Glomerular endothelial cell (primary cell): ENCODE measurements around the gene PTGR1. TPM values are rescaled to one million over a fixed set of nuclear protein-coding genes. Genes with fewer than 3 reads are reported as not detected.
"Not testable (repeated sequence)": the region's sequence is repeated elsewhere in the genome, so short reads cannot be mapped to it uniquely, and the experiment has no call there.

Source experiments
- DNase-seq: peaks from one replicate; pipeline ENCODE4 v3.0.0-alpha.2; 2011; ENCODE audit warnings: low read depth, low spot score; ENCODE audit errors: extremely low read depth
- total RNA-seq: library from RNA; depleted of rRNA; stranded (reverse); fragments of >200 nt; gene quantifications from 2 replicates; pipeline ENCODE4 v1.2.3, GENCODE V29; 2015

PTGR1 gene
- total RNA-seq = 58.5 and 89.2 TPM in 2 replicates

DNA sequence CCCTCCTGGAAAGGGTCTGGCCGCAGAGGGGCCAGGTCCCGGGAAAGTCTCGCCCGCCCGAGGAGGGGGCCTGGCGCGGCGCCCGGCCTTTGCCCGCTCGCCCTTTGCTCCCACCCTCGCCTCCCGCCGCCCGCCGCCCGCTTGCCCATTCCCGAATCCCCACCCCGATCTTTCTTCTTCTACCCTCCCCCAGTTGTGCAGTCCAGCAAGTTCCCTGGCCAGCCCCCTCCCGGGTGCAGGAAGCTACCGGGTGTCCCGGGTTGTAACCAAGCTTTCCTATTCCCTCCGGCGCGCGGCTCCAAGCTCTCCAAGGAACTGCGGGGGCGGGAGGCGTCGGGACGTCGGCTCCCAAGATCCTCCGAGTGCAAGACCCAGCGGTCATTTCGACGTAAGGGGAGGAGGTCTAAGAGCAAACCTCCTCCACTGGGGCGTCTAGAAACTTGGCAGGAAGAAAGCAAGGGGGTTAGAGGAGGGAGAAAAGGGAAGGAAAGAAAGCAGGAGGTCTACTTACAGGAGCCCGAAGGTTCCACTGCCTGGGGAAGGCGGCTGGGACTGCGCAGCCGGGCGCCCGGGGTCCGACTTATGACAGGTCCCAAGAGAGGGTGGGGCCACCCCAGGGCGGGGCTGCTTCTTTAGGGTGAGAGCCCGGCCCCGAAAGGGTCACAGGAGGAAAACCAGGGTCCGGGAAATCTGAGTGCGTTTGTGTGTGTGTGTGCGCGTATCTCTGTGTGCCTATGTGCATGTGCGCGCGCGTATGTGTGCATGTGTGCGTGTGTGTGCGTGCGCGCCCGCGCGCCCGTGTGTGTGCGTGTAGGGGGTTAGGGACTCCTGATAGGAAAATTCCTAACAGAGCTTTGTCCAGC, at the start of gene PTGR1:
TSS of gene PTGR1 (minus strand) at position 556 of the 863 bp plus-strand sequence. CDS start 2,225 bp downstream, outside the sequence.
- DNase-seq = no peak

DNA sequence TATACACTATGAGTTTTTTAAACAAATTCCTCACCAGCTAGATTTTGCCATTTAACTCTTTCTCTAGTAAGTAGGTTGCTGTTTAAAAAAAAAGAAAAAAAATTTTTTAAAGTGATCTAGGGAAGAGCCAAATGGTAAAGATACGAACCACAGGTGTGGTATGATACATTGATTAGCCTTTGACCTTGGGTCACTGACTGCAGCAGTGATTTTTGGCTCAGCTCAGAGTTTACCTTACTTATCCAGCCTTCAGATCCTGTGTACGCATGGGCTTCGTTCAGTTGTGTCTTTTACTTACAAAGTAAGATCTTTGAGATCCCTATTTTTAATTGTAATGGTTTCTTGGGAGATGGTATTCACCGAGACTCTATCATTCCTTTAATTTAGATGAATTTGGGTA, 49.6 kb upstream of the PTGR1 start:
- DNase-seq = no peak

DNA sequence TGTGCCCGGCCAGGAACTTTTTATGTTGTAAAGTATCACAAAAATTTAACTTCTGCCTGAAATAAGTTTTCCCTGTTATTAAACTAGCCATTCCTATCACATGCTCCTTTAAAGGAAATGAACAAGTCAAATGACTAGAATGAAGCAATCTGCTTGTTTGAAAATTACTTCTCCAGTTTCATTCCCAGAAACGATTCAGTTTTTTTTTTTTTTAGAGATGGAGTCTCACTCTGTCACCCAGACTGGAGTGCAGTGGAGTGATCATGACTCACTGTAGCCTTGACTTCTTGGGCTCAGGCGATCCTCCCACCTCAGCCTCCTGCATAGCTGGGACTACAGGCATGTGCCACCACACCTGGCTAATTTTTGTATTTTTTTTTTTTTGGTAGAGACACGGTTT, 48.6 kb upstream of the PTGR1 start:
- DNase-seq = no peak

DNA sequence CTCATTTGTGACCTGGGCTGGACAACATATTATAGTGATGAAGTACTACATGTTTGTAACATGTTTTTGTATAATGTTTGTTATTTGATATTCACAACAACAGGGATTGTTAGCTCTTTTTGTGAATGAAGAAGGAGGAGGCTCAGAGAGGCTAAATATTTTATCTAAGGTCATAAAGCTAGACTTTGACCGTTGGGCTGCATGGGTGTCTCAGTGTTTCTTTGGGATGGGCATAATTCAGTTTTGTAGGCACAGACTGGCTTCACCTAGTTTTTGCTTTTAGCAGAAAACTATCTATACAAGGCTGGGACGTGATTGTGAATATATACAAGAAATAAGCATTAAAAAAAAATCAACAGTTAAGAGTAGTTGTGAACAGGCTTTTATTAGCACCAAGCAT, 47.0 kb upstream of the PTGR1 start:
- no peak for DNase-seq

DNA sequence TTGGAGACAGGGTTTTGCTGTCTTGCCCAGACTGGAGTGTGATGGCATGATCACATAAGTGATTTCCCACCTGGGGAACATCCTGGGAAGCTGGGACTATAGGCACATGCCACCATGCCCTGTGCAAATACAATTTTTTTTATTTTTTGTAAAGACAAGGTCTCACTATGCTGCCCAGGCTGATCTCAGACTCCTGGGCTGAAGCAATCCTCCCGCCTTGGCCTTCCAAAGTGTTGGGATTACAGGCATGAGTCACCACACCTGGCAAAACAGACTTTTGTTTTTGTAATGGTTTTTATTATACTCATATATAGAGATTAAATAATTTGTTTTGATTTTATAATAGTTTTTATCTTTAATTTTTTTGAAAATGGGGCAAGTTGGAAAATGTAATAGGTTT, 46.4 kb upstream of the PTGR1 start:
- no peak for DNase-seq

DNA sequence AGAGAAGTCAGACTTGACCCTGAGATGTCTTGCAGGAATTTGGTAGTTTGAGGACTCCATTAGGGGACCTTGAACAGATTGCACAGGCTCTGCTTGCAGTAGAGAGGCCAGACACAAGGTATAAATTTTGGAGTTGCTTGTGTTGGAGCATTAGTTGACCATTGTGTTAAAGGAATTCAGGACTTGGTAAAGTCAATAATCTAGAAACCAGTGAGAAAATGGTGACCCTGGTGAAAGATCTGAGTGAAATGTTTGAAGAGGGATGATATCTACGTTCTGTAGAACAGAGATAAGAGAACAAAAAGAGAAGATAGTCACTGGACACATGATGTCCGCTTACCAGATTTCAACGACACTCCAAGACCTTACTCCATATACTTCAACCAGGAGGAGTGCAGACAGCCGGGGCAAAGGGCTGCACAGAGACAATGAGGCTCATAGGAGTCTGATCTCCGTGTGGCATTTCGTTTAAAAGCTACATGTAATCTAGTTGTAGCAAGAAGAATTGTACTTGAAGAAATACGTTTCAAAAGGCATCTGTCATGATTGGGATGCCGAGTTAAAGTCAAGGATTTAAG, 44.8 kb upstream of the PTGR1 start:
- no peak for DNase-seq

DNA sequence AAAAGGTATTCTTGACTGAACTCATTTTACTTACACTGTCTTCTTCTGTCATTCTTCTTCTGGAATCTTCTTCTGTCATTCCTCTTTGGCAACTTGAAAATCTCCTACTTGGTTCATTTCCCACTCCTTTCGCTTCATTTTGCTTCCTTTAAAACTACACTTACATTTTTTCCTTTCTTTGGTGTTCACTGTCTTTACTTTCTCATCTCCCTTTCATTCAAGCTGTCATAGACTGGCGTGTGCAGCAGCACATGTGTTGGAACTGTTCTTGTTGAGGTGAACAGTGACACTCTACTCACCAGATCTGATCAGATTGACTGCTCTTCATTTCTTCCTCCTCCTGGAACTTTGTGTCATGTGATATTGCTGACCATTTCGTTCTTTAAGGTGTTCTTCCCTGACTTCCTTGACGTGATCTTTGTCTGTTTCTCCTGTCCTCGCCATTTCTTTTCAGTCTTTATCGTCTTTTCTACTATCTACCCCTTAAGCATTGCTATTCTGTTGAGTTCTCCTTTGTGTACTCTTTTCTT, 38.0 kb upstream of the PTGR1 start:
- no peak for DNase-seq

DNA sequence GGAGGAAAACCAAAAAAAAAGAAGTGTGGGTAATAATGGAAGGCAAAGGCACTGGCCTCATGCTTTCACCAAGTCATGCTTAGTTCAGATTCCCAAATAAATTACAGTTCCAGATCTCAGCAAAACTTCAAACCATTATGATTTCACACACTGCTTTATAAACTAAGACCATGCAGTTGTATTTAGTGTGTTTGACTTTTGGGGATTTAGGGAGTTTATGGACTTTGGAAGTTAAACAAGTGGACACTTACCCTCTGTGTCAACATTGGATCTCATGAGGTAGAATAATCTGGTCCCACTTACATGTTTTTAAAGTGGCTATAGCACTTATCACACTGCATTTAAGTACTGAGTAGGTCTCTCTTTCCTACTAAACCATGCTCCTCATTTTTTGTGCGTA, 35.4 kb upstream of the PTGR1 start:
- DNase-seq = no peak

DNA sequence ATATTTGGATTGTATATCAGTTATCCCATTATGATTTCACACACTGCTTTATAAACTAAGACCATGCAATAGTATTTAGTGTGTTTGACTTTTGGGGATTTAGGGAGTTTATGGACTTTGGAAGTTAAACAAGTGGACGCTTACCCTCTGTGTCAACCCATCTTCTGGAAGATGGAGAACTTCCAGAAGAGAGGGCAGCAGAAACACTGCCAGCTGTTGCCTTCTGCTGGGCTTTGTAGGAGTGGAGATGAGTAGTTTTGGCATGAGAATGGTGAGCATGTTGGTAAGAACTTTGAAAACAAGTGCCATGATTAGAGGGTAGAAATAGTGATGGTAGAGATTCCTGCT, 33.9 kb upstream of the PTGR1 start:
- DNase-seq = no peak

DNA sequence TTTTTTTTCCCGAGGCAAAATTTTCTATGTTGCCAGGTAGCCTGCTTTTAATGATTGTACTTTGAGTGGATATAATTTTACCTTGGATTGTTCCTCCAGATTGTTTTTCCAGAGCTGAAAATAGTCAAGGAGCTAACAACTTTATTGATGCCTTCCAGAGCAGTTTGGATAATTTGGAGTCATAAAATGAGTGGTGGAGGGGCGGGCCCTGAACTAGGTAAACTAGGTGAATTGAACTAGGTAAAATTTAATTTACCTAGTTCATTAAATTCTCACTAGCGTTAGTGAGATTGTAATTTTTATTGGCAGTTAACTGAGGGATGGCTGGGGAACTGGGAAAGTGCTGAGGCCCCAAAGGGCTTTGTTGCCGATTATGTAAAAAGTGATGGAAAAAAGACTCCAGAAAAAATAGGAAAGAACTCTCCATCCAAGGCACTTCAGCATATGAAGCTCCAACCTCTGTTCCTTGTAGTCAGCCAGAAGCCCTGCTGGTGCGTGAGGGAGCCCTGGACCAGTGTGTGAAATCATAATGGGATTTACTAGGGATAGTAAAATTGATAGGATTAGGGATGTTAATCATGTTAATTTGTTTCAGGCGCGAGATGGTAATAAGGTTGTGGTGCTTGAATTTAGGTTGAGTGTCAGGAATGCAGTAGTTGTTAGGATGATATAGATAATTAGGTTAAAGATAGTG, 33.4 kb upstream of the PTGR1 start:
- DNase-seq = no peak

DNA sequence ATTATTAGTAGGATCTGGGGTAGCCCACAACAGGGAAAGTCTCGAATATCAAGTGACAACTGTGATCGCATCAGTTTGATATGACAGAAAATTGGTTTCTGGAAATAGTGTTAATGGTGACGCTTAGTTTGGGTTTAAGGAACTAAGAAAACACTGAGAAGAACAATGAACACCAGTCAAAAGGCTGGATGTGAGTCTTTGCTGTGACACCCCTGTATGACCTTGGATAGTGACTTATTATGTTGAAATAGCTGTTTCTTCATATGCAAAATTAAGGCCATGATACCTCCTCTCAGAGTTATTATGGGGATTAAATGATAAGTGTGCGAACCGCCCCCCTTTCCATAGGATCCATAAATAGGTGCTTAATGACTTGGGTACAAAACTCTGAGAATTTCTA, 32.6 kb upstream of the PTGR1 start:
- DNase-seq = no peak

DNA sequence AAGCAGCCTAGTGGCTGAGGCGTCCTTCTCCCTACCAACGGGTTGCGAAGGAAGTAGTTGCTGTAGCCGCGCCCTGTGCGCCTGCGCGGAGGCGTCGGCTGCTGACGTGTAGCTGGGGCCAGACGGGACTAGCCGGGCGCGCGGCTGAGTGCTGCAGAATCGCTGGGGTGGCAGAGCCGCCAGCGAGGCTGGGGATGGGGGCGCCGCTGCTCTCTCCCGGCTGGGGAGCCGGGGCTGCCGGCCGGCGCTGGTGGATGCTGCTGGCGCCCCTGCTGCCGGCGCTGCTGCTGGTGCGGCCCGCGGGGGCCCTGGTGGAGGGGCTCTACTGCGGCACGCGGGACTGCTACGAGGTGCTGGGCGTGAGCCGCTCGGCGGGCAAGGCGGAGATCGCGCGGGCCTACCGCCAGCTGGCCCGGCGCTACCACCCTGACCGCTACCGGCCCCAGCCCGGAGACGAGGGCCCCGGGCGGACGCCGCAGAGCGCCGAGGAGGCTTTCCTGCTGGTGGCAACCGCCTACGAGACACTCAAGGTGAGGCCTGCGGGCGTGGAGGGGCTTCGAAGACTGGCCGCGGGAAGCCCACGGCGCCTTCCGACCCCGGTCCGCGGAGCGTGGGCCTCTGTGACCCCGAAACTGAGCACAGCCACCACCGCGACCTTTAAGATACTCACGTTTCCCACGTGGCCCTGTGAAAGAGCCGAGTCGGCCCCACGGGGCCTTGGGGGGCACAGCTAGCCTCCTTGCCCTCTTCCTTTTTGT, 31.9 kb upstream of the PTGR1 start, which contains the start of gene DNAJC25:
TSS of gene DNAJC25 (plus strand) at position 121 of the 758 bp plus-strand sequence. CDS start at position 195, 74 bp downstream.
- DNase-seq = peak; percentile 86

DNA sequence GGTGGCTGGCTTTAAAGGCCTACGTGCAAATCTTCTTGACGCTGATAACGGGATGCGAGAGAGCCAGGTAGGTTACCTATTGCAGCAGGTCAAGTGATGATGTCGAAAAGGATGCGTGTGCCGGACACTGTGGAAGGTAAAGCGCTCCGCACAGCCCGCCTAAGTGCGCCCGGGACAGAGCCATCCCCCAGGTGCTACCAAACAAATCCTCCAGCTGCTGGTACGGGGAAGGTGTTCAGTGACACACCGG, 31.4 kb upstream of the PTGR1 start:
- DNase-seq = no peak

DNA sequence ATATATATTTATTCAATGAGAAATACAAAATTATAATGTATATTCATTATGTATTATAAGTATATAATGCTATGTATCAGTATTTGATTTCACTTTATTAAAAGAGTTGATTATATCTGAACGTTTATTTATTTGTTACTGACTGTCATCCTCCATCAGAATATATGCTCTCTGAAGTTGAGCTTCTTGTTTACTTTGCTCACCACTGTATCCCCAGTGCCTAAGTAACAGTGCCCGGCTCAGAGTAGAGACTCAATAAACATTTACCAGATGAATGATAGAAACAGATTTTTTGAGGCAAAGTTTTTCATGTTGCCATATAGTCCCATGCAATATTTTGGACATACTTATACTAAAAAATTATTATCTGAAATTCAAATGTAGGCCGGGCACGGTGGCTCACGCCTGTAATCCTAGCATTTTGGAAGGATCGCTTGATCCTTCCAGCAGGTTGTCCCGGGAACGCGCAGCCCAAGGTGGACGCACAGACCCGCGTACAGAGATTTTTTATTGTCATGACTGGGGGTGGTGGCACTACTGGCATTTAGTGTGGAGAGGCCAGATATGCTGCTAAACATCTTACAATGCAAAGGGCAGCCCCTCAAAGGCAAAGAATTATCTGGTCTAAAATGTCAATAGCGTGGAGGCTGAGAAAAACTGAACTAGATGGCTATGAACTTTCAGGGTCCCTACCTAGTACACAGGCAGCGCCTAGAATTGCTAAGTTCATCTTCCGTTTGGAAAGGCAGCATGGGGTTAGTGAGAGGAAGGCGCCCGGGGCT, 30.9 kb upstream of the PTGR1 start:
- no peak for DNase-seq

DNA sequence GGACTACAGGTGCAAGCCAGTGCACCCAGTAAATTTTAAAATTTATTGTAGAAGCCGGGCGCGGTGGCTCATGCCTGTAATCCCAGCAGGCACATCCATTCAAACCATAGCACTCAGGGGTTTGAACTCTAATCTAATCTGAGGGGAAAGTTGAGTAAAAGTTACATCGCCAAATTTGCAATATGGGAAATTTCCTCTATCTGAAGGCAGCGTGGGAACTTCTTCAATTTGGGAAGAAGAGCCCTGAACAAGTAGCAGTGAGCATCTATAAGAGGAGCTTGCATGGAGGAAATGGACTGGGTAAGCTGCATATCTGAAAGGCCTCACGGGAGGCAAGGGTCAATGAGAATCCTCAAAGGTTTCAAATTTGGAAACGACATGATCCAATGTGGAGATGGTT, 29.0 kb upstream of the PTGR1 start:
- no peak for DNase-seq

DNA sequence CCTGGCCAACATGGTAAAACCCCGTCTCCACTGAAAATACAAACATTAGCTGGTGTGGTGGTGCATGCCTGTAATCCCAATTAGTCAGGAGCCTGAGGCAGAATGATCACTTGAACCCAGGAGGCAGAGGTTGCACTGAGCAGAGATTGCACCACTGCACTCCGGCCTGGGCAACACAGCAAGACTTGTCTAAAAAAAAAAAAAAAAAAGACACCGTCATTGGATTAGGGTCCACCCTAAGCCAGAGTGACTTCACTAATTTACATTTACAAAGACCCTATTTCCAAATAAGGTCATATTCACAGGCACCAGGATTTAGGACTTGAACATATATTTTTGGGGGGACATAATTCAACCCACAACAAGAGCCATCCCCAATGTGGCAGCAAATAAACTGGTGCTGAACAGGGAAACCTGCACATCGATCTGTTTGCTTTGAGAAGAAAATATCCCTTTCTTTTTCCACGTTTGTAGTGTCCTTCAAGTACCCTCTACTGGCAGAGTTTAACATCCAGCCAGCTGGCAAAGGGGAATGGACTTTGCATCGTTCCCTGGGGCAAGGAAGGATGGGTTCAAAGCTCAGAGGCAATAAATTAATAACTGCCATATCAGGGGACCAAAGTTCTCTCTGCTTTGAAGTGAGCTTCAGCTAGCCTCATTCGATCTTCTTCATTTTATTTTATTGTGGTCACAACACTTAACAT, 28.0 kb upstream of the PTGR1 start:
- no peak for DNase-seq

DNA sequence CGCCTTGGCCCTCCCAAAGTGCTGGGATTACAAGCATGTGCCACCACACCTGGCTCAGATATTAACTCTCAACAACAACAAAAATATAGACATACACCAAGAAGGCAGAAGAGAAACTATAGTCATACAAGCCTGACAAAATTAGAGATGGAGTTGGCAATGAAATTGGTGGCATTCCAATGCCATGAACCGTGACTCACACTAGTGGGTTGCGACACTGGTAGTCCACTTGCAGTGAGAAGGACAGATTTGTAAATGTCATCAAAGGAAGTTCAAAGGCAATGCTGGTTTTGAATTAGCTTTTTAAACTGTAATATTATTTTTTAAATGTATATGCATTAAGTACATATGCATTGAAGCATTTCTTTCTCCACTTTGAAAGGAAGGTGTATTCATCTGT, 23.2 kb upstream of the PTGR1 start:
- no peak for DNase-seq

DNA sequence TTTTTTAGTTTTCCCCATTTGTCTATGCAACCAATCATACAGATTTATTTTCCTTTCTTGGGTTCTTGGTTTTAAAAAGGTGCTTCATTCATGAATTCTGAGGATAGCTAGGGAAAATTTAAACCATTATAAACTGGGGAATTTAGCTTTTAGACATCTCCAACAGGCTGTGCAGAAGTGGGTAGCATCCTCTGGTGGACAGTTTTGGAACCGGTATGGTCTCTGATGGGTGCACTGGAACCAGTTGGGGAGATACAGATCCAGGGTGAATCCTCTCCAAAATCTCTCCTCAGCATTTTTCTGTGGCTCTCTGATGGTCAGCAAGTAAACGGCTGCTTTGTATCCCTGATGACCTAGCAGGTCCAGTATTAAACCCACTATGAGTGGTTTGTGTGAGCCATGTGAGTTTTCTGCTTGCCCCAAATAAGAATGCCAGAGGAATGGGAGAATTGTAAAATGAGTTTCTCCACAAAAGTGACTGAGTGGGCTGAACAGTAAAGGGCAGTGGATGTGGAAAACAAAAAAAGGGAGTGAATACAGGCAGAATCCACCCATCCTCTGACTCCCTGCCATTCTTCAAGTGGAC, 22.5 kb upstream of the PTGR1 start:
- no peak for DNase-seq

DNA sequence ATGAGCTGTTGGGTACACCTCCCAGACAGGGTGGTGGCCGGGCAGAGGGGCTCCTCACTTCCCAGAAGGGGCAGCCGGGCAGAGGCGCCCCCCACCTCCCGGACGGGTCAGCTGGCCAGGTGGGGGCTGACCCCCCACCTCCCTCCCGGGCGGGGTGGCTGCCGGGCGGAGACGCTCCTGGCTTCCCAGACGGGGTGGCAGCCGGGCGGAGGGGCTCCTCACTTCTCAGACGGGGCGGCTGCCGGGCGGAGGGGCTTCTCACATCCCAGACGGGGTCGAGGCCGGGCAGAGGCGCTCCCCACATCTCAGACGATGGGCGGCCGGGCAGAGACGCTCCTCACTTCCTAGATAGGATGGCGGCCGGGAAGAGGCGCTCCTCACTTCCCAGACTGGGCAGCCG, 17.9 kb upstream of the PTGR1 start:
- not testable (repeated sequence) for DNase-seq
